Astrocyte (in vitro differentiated cells and primary cell): ENCODE measurements around the gene STYK1. TPM values are rescaled to one million over a fixed set of nuclear protein-coding genes. Genes with fewer than 3 reads are reported as not detected.

Source experiments
- DNase-seq: peaks from one replicate; pipeline ENCODE4 v3.0.0-alpha.2; 2010; ENCODE audit warnings: low read depth
- FAIRE-seq: peaks from 2 replicates; lab custom pipeline; 2011; peaks lifted over from hg19 to GRCh38; lab: Jason Lieb, UNC
- H2AFZ ChIP-seq: 2 replicates; pipeline ENCODE4 v1.6.0; 2012; ENCODE audit warnings: low read depth, low read length, inconsistent platforms
- H3K27ac ChIP-seq: 2 replicates; pipeline ENCODE4 v1.5.1; 2011; ENCODE audit warnings: low read depth, low read length, inconsistent platforms
- H3K27me3 ChIP-seq: 2 replicates; pipeline ENCODE4 v1.6.0; 2011; ENCODE audit warnings: low read length, inconsistent platforms; ENCODE audit not compliant: insufficient read depth
- H3K36me3 ChIP-seq: 2 replicates; pipeline ENCODE4 v1.5.1; 2011; ENCODE audit warnings: low read length, inconsistent platforms; ENCODE audit not compliant: insufficient read depth
- H3K4me1 ChIP-seq: 2 replicates; pipeline ENCODE4 v1.5.1; 2011; ENCODE audit warnings: low read length, inconsistent platforms; ENCODE audit not compliant: insufficient read depth
- H3K4me2 ChIP-seq: 2 replicates; pipeline ENCODE4 v1.6.0; 2012; ENCODE audit warnings: low read length, inconsistent platforms
- H3K4me3 ChIP-seq: 2 replicates; pipeline ENCODE4 v1.5.1; 2011; ENCODE audit warnings: low read depth, mild to moderate bottlenecking, low read length, inconsistent platforms; ENCODE audit not compliant: insufficient read depth
- H3K79me2 ChIP-seq: 2 replicates; pipeline ENCODE4 v1.6.0; 2012; ENCODE audit warnings: mild to moderate bottlenecking, low read length, inconsistent platforms; ENCODE audit not compliant: insufficient read depth
- H3K9ac ChIP-seq: 2 replicates; pipeline ENCODE4 v1.6.0; 2012; ENCODE audit warnings: mild to moderate bottlenecking, low read length, inconsistent platforms
- H3K9me3 ChIP-seq: 2 replicates; pipeline ENCODE4 v1.5.1; 2012; ENCODE audit warnings: low read depth, mild to moderate bottlenecking, low read length, inconsistent platforms; ENCODE audit not compliant: insufficient read depth
- H4K20me1 ChIP-seq: 2 replicates; pipeline ENCODE4 v1.6.0; 2012; ENCODE audit warnings: low read length, inconsistent platforms; ENCODE audit not compliant: insufficient read depth
- H3K27ac Mint-ChIP-seq: one replicate; pipeline ENCODE4 v1.8.0; 2021; ENCODE audit warnings: mild to moderate bottlenecking, mixed read lengths; ENCODE audit not compliant: unreplicated experiment
- H3K27me3 Mint-ChIP-seq: one replicate; pipeline ENCODE4 v1.8.0; 2021; ENCODE audit warnings: low read depth, mixed read lengths; ENCODE audit not compliant: unreplicated experiment
- H3K36me3 Mint-ChIP-seq: one replicate; pipeline ENCODE4 v1.8.0; 2021; ENCODE audit warnings: low read depth, mixed read lengths; ENCODE audit not compliant: unreplicated experiment
- H3K4me1 Mint-ChIP-seq: one replicate; pipeline ENCODE4 v1.8.0; 2021; ENCODE audit warnings: low read depth, mixed read lengths; ENCODE audit not compliant: unreplicated experiment
- H3K4me3 Mint-ChIP-seq: one replicate; pipeline ENCODE4 v1.8.0; 2021; ENCODE audit warnings: mild to moderate bottlenecking, moderate library complexity, mixed read lengths; ENCODE audit not compliant: unreplicated experiment
- H3K9me3 Mint-ChIP-seq: one replicate; pipeline ENCODE4 v1.8.0; 2021; ENCODE audit warnings: mild to moderate bottlenecking, mixed read lengths; ENCODE audit not compliant: unreplicated experiment
- CTCF ChIP-seq: IDR thresholded peaks from 2 replicates; pipeline ENCODE4 v1.5.1; 2011; ENCODE audit warnings: low read depth, mild to moderate bottlenecking, inconsistent platforms, low read length, moderate library complexity; ENCODE audit not compliant: insufficient read depth
- EZH2 ChIP-seq: IDR thresholded peaks from 2 replicates; pipeline ENCODE4 v1.6.1; 2012; ENCODE audit warnings: mild to moderate bottlenecking, low read length, inconsistent platforms; ENCODE audit not compliant: insufficient read depth
- total RNA-seq: library from RNA; stranded (reverse); gene quantifications from 2 replicates; pipeline ENCODE4 v1.2.1, GENCODE V29; 2021

The STYK1 gene
- total RNA-seq, 1 donor from 2014 or later = 2.9 TPM

GRCh38 chr12:10717410-10717809, 43.6 kb upstream of the STYK1 start:
- H3K4me2 ChIP-seq = peak overlapping the region; percentile 78
- peaks cover 43% of the 10 kb centered on the region for H4K20me1 ChIP-seq
- peak; percentile 51 for DNase-seq
- H3K27me3 ChIP-seq = no peaks in the 10 kb centered on the region
- no peak for FAIRE-seq
- peak overlapping the region; percentile 94 for H3K27ac Mint-ChIP-seq
- H3K36me3 ChIP-seq = peaks cover 27% of the 10 kb centered on the region
- H3K9ac ChIP-seq = peak overlapping the region; percentile 67
- H3K9me3 ChIP-seq = no peaks in the 10 kb centered on the region
- TF ChIP-seq CTCF (no peak), EZH2 (no peak)
- H2AFZ ChIP-seq = no peak overlapping the region
- peaks cover 59% of the 10 kb centered on the region for H3K79me2 ChIP-seq
- peak overlapping the region; percentile 78 for H3K27ac ChIP-seq
- peak overlapping the region; percentile 38 for H3K4me3 ChIP-seq
- H3K9me3 Mint-ChIP-seq = no peaks in the 10 kb centered on the region
- H3K36me3 Mint-ChIP-seq = peaks cover 13% of the 10 kb centered on the region
- peaks cover 50% of the 10 kb centered on the region for H3K4me1 Mint-ChIP-seq
- H3K4me3 Mint-ChIP-seq = peak overlapping the region; percentile 74
- no peaks in the 10 kb centered on the region for H3K27me3 Mint-ChIP-seq
- H3K4me1 ChIP-seq = peaks cover 35% of the 10 kb centered on the region

GRCh38 chr12:10716704-10717315, 43.0 kb upstream of the STYK1 start:
- Histone ChIP-seq H3K9ac (peak overlapping the region; percentile 67), H3K36me3 (peaks cover 32% of the 10 kb centered on the region), H3K4me1 (peaks cover 35% of the 10 kb centered on the region), H3K27ac (peak overlapping the region; percentile 78), H3K9me3 (no peaks in the 10 kb centered on the region), H2AFZ (no peak overlapping the region), H3K79me2 (peaks cover 53% of the 10 kb centered on the region), H4K20me1 (peaks cover 43% of the 10 kb centered on the region), H3K4me2 (peak overlapping the region; percentile 78), H3K4me3 (peak overlapping the region; percentile 38), H3K27me3 (no peaks in the 10 kb centered on the region)
- H3K36me3 Mint-ChIP-seq = peaks cover 13% of the 10 kb centered on the region
- peak overlapping the region; percentile 94 for H3K27ac Mint-ChIP-seq
- peak; percentile 97 for FAIRE-seq
- TF ChIP-seq CTCF = no peak
- no peak for TF ChIP-seq EZH2
- peaks cover 50% of the 10 kb centered on the region for H3K4me1 Mint-ChIP-seq
- H3K4me3 Mint-ChIP-seq = peak overlapping the region; percentile 74
- DNase-seq = peak; percentile 93
- H3K9me3 Mint-ChIP-seq = no peaks in the 10 kb centered on the region
- no peaks in the 10 kb centered on the region for H3K27me3 Mint-ChIP-seq

- DNase-seq (no peak), FAIRE-seq (peak; percentile 54)
- Histone ChIP-seq H3K36me3 (peaks cover 35% of the 10 kb centered on the region), H3K9ac (peak overlapping the region; percentile 67), H3K4me2 (peak overlapping the region; percentile 78), H2AFZ (no peak overlapping the region), H3K4me1 (peaks cover 35% of the 10 kb centered on the region), H3K9me3 (no peaks in the 10 kb centered on the region), H4K20me1 (peaks cover 39% of the 10 kb centered on the region), H3K79me2 (peaks cover 48% of the 10 kb centered on the region), H3K4me3 (peak overlapping the region; percentile 3), H3K27me3 (no peaks in the 10 kb centered on the region), H3K27ac (peak overlapping the region; percentile 78)
- Mint-ChIP-seq H3K27me3 (no peaks in the 10 kb centered on the region), H3K4me1 (peaks cover 50% of the 10 kb centered on the region), H3K27ac (peak overlapping the region; percentile 94), H3K9me3 (no peaks in the 10 kb centered on the region), H3K36me3 (peaks cover 13% of the 10 kb centered on the region), H3K4me3 (peak overlapping the region; percentile 74)
- TF ChIP-seq EZH2 (no peak), CTCF (no peak)
These were observed 42.4 kb upstream of the STYK1 start for GRCh38 chr12:10716277-10716676.
